CD4-positive, alpha-beta T cell treated with Interleukin-4 for 4 hours (primary cell): ENCODE results near the gene CLIP2.
"Not testable (repeated sequence)": the region's sequence is repeated elsewhere in the genome, so short reads cannot be mapped to it uniquely, and the experiment has no call there.

ENCODE experiments used
- DNase-seq: peaks from one replicate; pipeline ENCODE4 v3.0.0-alpha.2; 2020

CLIP2 gene

GRCh38 chr7:74338366-74339108, 49.3 kb downstream of the CLIP2 start:
- no peak for DNase-seq

GRCh38 chr7:74339648-74340047, 50.4 kb downstream of the CLIP2 start:
- DNase-seq = not testable (repeated sequence)

DNA sequence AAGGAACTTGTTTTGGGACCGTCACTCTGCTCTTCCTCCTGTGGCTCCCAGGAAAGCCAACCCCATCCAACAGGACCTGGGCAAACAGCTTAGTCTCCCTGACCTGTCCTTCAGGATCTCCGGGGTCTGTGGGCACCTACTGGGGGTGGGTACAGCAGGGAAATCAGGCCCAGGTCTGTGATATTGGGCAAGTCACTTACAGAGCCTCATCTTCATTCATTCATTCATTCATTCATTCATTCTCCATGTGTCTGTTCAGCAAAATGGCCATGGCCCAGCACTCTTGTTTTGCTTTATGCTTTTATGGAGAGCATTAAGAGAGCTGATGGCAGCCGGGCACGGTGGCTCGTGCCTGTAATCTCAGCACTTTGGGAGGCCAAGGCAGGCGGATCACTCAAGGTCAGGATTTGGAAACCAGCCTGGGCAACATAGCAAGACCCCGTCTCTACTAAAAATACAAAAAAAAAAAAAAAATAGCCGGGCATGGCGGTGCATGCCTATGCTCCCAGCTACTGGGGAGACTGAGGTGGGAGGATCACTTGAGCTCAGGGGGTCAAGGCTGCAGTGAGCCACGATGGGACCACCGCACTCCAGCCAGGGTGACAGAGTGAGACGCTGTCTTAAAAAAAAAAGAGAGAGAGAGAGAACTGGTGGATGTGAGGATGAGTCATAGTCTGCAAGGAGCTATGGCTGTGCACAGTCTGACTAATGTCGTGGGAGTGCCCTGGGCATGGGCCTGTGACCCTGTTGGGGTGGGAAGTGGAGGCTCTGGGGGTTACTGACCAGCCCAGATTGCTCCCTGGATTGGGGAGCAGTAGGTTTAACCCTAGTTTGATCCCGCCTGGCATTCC, 54.3 kb downstream of the CLIP2 start:
- no peak for DNase-seq

DNA sequence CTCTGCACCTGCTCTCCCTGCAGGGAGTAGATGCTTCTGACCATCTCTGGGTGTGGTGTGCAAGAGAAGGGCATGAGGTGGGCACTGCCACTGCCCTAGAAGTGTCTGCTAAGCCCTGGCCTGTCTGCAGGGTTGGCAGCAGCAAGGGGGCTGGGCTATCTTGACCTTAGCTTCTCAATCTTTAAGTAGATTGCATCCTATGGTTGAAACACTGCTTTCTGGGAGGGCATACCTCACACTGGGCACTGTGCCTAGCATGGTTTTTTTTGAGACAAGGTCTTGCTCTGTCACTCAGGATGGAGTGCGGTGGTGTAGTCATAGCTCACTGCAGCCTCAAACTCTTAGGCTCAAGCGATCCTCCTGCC, 54.9 kb downstream of the CLIP2 start:
- no peak for DNase-seq

GRCh38 chr7:74344786-74345185, 55.6 kb downstream of the CLIP2 start:
- DNase-seq = no peak

DNA sequence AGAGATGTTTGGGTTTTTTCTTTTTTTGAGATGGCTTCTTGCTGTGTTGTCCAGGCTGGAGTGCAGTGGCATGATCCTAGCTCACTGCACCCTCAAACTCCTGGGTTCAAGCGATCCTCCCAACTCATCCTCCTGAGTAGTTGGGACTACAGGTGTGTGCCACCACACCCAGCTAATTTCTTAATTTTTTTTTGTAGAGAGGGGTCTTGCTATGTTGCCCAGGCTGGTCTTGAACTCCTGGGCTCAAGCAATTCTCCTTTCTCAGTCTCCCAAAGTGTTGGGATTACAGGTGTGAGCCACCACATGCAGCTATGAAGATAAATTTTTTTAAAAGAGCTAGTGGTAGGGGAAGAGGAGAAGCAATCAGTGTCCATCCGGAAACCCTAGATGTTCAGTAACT, 56.8 kb downstream of the CLIP2 start:
- DNase-seq = no peak

DNA sequence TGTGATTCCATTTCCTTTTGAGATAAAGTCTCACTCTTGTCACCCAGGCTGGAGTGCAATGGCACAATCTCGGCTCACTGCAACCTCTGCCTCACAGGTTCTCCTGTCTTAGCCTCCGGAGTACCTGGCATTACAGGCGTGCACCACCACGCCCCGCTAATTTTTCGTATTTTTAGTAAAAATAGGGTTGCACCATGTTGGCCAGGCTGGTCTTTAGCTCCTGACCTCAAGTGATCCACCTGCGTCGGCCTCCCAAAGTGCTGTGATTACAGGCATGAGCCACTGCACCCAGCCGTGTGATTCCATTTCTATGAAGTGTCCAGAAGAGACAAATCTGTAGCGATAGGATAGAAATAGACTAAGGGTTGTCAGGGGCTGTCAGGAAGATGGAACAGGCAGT, 60.4 kb downstream of the CLIP2 start:
- DNase-seq = no peak

DNA sequence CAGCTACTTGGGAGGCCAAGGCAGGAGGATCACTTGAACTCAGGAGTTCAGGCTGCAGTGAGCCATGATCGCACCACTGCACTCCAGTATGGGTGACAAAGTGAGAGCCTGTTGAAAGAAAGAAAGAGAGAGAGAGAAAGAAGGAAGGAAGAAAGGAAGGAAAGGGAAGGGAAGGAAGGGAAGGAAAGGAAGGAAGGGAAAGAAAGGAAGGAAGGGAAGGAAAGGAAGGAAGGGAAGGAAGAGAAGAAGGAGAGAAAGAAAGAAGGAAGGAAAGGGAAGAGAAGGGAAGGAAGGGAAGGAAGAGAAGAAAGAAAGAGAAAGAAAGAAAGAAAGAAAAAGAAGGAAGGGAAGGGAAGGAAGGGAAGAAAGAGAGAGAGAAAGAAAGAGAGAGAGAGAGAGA, 61.5 kb downstream of the CLIP2 start:
- no peak for DNase-seq

DNA sequence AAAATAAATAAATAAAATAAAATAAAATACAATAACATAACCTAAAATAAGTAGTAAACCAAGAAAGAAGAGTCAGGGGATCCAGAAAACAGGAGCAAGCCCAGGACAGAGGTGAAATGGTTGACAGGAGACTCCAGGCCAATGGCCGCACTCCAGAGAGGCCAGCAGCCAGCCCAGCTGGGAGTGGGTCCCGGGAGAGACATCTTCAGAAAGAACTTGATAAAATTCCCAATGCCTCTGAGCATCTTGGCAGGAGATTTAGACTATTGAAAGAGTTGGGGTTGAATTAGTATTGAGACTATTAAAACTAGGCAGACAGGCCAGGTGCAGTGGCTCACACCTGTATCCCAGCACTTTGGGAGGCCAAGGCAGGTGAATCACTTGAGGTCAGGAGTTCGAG, 62.6 kb downstream of the CLIP2 start:
- DNase-seq = no peak

GRCh38 chr7:74352551-74353138, 63.4 kb downstream of the CLIP2 start:
- not testable (repeated sequence) for DNase-seq

- no peak for DNase-seq
These were observed 64.8 kb downstream of the CLIP2 start for GRCh38 chr7:74354009-74354408.

GRCh38 chr7:74355091-74355490, 65.9 kb downstream of the CLIP2 start:
- DNase-seq = no peak

DNA sequence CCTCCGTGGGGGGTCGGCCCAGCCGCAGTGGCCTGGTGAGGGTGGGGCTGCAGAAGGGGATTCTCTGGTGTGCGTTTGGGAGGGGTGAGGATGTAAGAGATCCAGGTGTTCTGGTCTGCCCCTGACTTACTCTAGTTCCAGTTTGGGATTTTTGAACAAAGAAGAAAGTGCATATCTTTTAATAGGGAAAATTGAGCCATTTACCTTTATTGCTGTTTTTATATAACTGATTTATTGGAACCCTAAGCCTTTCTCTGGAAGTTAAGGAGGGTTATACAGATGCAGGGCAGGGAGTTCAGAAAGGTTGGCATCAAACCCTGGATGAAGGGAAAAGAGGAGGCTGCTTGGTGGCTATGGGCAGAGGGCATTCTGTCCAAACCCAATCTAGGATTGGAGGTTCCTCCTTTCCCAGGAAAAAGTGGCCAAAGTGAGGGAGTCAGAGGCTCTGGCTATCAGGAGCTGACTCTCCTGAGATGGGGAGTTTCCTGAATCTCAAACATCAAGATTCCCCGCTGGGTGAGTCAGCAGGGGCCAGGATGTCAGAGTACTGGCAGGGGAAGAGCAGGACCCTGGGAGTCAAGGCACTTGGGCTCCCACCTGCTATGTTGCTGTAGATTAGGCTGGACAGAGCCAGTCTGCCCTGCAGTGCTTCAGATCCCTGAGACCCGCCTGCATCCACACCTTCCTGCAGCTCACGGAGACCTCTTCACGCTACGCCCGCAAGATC, 67.5 kb downstream of the CLIP2 start:
- no peak for DNase-seq

DNA sequence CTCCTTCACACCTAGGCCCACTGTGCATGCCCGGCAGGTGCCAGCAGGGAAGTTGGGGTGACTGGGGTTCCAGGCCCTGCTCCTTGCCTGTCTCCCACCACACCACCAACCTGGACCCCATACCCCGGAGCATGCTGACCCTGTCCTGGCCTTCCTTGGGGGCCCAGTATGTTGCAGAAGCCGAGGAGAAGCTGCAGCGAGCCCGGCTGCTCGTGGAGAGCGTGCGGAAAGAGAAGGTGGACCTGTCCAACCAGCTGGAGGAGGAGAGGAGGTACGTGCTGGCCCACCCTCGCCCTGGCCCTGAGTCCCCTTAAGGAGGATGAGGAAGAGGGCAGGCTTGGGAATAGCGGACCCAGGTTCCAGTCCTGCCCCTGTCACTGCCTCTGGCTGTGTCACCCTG, 70.8 kb downstream of the CLIP2 start:
- no peak for DNase-seq

- DNase-seq = no peak
These were observed 73.1 kb downstream of the CLIP2 start for GRCh38 chr7:74362266-74362665.

DNA sequence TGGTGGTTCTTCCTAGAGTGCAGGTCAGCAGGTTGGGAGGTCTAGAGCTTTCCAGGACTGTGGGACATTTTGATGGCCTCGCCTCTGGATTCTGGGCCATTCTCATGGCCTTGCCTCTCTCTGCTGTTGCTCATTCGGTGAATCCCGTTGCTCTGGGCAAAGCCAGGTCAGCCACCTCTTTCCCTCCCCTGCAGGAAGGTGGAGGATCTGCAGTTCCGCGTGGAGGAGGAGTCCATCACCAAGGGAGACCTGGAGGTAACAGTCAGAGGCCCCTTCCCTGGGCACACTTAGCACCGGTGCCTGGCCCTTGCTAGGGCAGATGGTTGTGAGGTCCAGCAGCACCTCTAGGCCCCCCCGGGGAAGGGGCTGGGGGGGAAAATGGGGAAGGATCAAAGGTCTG, 74.9 kb downstream of the CLIP2 start:
- no peak for DNase-seq

DNA sequence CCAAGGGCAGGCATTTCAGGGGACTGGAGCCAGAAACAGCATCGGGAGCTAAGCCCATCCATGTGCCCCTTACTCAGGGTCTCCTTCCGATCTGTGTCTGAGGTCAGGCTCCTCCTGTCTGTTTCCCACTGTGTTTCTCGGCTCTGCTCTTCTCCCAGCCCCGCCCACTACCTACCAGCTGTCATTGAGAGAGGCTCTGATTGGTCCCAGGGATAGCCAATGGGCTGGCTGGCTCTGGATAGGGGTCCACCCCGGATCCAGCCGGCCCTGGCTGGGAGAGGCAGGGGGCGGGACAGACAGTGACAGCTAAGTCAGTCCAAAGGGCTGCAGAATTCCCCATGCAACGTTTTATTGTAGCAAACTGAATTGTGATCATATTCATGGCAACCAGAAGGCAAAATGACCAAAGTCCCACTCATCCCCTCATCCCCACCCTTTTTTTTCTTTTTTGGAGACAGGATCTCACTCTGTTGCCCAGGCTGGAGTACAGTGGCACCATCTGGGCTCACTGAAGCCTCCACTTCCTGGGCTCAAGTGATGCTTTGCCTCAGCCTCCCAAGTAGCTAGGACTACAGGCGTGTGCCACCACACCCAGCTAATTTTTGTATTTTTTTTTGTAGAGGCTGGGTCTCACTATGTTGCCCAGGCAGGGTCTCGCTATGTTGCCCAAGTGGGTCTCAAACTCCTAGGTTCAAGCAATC, 76.3 kb downstream of the CLIP2 start:
- no peak for DNase-seq

DNA sequence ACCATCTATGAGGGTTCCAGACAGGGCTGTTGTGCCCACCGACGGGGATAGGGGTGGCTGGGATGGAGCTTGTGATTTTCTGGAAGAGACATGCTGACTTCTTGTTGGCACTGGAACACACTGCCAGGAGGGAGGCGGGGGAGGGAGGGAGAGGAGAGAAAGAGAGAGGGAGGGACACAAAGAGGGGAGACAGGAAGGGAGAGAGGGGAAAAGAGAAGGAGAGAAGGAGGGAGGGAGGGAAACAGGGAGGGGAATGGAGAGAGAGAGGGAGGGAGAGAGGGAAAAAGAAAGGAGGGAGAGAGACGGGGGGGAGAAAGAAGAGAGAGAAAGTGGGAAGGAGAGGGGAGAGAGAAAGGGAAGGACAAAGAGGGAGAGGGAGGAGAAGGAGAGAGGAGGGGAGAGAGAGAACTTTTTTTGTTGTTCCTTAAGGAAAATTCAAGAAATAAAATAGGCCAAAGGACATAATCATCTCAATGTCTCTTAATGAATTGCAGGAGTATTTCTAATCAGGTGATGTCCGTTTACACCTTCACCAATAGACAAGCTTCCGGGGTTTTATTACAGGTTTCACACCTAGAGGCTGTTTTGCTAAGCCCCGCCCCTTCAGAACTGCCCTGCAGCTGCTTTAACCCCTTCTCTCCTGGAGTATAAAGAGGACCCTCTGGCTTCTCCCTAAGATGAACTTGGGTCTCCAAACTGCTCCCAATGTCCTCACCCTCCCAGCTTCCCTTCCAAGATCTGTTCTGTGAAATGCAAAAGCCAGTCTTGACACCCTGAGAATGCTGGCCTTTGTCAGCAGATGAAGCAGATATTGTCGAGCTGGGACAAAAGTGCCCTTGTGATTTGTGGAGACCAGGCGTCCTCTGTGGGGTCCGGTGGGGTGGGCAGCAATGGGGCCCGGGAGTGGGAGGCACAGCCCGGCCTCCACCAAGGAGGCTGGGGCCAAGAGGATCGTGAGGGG, 82.5 kb downstream of the CLIP2 start:
- no peak for DNase-seq

DNA sequence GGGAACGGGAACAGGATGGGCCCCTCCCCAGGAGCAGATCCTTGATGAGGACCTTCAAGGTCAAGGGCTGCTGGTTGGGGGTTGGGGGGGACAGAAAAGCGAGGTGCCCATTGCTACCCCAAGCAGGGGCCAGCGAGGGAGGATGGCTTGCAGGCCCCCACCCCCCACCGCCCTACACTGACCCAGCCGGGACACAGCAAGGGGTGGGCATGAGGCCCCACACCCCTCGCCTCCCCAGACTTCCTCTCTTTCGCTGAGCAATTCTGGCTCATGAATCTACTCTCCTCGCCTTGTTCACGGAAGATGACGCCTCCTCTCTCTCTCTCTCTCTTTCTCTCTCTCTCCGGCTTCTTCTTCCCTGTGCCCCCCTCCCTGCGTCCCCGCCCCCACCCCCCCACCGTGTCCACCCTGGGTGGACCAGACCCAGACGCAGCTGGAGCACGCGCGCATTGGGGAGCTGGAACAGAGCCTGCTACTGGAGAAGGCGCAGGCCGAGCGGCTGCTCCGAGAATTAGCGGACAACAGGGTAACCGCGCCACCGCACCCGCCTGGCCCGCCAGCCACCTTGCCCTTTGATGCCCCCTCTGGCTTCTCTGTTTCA, 83.4 kb downstream of the CLIP2 start:
- DNase-seq = no peak

DNA sequence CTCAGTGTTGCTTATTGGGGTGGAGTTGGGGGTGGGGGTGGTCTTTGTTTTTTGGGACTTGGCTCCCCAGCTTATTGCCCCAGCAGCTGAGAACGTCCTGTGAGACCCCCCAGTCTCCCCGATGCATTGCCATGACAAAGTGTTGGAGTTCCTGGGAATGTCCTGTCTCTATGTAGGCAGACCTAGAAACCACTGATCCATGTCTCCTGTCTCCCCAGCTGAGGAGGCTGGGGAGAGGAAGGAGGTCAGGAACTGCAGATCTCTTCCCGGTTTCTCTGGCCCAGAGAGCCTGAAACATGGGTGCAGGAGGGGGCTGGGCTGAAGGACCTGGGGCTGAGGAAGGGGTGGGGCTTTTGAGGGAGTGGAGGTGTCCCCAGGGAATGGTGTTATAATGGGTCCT, 84.3 kb downstream of the CLIP2 start:
- no peak for DNase-seq

DNA sequence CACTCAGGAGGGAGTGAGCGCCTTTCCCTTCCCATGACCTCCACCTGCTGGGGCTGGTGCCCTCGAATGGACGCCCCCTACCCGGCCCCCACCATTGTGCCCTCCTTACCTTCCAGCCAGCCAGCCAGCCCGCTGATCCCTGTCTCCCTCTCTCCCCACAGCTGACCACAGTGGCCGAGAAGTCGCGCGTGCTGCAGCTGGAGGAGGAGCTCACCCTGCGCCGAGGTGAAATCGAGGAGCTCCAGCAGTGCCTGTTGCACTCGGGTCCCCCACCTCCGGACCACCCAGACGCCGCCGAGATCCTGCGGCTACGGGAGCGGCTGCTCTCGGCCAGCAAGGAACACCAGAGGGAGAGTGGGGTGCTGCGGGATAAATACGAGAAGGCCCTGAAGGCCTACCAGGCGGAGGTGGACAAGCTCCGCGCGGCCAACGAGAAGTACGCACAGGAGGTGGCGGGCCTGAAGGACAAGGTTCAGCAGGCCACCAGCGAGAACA, 86.6 kb downstream of the CLIP2 start:
- no peak for DNase-seq
